NCI-H1048 (cell line): Measurements from ENCODE around the gene SNX30.
A peak's percentile ranks its signal among the peaks of the same experiment; 100 is the strongest.

Experiments
- DNase-seq: peaks from one replicate; lab custom pipeline; 2025; lab: John Stamatoyannopoulos, UW

The SNX30 gene

GRCh38 chr9:112783551-112783954 lies 33.0 kb downstream of the SNX30 start:
- no peak for DNase-seq

- DNase-seq: no peak
Observed at GRCh38 chr9:112784020-112784785, 33.6 kb downstream of the SNX30 start.

GRCh38 chr9:112785986-112786385 lies 35.4 kb downstream of the SNX30 start:
- no peak for DNase-seq

- DNase-seq: no peak
Observed at GRCh38 chr9:112786829-112787520, 36.4 kb downstream of the SNX30 start.

GRCh38 chr9:112787978-112788377 lies 37.4 kb downstream of the SNX30 start:
- DNase-seq: no peak

- DNase-seq: no peak
Observed at GRCh38 chr9:112789473-112789872, 38.9 kb downstream of the SNX30 start.

GRCh38 chr9:112789891-112790774 lies 39.6 kb downstream of the SNX30 start:
- DNase-seq: no peak

GRCh38 chr9:112792670-112793069 lies 42.1 kb downstream of the SNX30 start:
- DNase-seq: no peak

- no peak for DNase-seq
Observed at GRCh38 chr9:112793213-112793810, 42.8 kb downstream of the SNX30 start.

- DNase-seq: no peak
Observed at GRCh38 chr9:112794731-112795130, 44.2 kb downstream of the SNX30 start.

- no peak for DNase-seq
Observed at GRCh38 chr9:112795921-112796320, 45.4 kb downstream of the SNX30 start.

GRCh38 chr9:112796485-112796884 lies 45.9 kb downstream of the SNX30 start:
- DNase-seq: no peak

- DNase-seq: no peak
Observed at GRCh38 chr9:112809351-112809848, 58.8 kb downstream of the SNX30 start.

GRCh38 chr9:112809906-112810305 lies 59.3 kb downstream of the SNX30 start:
- no peak for DNase-seq

- DNase-seq: no peak
Observed at GRCh38 chr9:112810696-112811490, 60.3 kb downstream of the SNX30 start.

- DNase-seq: no peak
Observed at GRCh38 chr9:112811518-112811917, 61.0 kb downstream of the SNX30 start.

- no peak for DNase-seq
Observed at GRCh38 chr9:112815868-112816267, 65.3 kb downstream of the SNX30 start.

- DNase-seq: no peak
Observed at GRCh38 chr9:112817860-112818203, 67.3 kb downstream of the SNX30 start.

- peak; percentile 14 for DNase-seq
Observed at GRCh38 chr9:112819635-112820496, 69.3 kb downstream of the SNX30 start.

GRCh38 chr9:112820881-112821280 lies 70.3 kb downstream of the SNX30 start:
- DNase-seq: no peak
